Epithelial cell of prostate (primary cell): ENCODE results near the gene TRMU.
A peak's percentile ranks its signal among the peaks of the same experiment; 100 is the strongest.
"Not testable (repeated sequence)": the region's sequence is repeated elsewhere in the genome, so short reads cannot be mapped to it uniquely, and the experiment has no call there.

Source experiments
- DNase-seq: peaks from one replicate; pipeline ENCODE4 v3.0.0-alpha.2; 2011; ENCODE audit warnings: low read depth, low spot score
- H3K27ac ChIP-seq: fragments of 450-650 bp; 2 replicates; pipeline ENCODE4 v1.5.1; 2017; ENCODE audit warnings: mild to moderate bottlenecking

Gene TRMU

DNA sequence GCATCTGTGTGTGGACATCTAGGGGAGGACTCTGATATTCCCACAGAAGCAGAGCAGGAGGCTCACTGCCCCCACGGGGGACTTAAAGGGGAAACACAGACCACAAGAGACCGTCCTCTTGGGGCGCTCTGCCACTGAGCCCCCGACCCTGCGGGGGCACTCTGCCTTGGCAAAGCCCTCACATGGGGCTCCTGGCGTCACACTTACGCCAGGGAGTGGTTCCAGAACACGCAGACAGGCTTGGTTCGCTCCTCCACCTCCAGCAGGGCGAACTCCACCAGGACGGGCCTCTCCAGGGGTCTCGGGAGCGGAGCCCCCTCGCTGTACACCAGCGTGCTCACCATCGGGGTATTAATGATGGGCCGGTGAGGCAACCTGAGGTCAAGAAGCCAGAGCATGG is 45.1 kb downstream of the TRMU start:
- no peak overlapping the region for H3K27ac ChIP-seq
- no peak for DNase-seq

DNA sequence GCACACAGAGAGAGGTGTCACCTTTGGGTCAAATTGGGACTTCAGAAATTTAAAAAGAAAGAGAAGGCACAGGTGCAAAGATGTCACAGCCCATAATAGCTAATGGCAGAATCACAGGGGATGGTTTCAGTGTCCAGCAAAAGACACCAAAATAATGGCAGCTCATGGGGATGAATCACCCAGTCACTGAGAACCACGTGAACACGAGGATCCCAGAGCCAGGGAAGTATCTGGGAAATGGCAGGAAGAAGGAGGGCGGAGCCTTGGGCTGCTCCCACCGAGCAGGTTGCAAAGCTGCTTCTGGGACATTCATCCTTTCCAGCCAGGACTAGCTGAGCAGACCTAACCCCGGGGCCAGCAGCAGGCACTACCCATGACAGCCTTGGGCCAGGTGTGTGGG is 45.6 kb downstream of the TRMU start:
- H3K27ac ChIP-seq = no peak overlapping the region
- DNase-seq = no peak

DNA sequence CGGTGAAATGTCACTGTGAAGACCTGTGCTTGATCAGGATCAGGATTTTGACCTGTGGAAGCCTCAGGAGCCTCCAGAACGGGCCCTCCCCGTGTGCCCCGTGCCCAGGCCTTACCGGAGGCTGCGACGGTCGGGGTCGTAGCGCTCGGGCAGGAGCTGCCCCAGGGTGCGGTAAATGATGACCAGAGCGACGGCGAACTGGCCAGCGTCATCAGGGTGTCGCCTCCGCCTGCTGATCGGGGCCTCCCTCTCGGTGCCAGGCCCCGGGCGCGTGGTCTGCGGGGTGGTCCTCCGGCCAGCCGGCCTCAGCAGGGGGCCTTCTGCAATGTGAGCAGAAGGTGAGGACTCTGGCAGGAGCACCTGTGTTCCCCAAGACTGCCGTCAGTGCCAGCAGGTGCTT is 46.2 kb downstream of the TRMU start:
- H3K27ac ChIP-seq = no peak overlapping the region
- no peak for DNase-seq

DNA sequence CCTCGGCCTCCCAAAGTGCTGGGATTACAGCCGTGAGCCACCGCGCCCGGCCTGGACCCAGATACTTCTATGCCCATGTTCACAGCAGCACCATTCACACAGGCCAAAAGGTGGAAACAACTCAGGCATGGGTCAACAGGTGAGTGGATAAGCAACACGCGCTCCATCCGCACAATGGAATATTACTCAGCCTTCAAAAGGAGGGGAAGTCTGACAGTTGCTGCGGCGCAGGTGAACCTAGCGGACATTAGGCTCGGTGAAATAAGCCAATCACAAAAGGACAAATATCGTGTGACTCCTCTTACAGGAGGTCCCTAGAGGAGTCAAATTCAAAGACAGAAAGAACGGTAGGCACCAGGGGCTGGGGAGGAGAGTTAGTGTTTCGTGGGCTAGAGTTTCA is 47.0 kb downstream of the TRMU start:
- no peak overlapping the region for H3K27ac ChIP-seq
- DNase-seq = no peak

DNA sequence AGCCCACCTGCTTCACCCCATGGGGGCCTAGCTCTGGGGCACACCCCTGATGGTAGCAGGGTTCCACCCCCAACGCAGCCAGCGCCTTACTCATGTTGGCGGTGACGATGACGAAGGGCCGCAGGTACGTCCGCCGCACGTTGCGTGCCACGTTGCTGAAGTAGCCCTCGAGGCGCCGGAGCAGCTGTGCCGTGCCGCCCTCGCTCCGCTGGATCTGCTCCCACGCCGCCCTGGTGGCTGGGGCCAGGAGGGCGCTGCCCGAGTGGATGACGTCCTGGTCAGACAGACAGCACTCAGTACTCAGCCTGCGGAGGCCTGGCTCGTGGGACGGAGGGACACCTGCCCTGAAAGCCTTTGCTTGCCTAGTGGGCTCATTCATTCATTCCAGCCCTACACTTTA is 50.8 kb downstream of the TRMU start:
- no peak overlapping the region for H3K27ac ChIP-seq
- no peak for DNase-seq

DNA sequence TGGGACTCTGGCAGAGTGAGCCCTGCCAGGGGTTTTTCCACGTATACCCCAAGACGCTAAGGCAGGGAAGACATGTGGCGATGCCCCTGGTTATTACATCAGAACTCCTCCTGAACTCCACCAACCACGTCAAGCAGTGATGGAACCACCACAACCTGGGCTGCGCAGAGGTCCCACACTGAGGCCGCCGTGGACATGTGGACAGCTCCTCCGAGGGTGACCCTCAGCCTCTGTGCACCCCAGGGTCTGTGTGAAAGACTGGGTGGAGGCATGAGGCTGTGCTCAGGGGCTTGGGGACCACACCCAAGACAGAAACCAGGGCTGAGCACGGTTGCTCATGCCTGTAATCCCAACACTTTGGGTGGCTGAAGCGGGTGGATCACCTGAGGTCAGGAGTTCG is 52.2 kb downstream of the TRMU start:
- H3K27ac ChIP-seq = no peak overlapping the region
- DNase-seq = no peak

DNA sequence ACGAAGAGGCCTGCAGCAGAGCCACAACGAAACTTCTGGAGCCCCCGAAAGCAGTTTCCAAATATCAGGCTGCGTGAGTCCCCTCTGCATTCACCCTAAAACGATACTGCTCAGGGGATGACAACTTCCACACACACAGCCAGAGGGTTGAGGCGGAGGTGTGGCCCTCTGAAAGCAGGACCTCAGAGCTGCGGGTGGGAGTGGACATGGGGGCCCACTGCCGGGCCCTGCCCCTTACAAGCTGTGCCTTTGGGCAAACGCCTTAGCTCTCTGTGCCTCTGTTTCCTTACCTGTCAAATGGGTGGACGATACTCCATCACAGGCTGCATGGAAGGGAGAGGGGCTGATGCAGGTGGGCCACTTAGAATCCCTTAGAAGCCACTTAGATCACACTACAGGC is 53.1 kb downstream of the TRMU start:
- H3K27ac ChIP-seq = no peak overlapping the region
- no peak for DNase-seq

DNA sequence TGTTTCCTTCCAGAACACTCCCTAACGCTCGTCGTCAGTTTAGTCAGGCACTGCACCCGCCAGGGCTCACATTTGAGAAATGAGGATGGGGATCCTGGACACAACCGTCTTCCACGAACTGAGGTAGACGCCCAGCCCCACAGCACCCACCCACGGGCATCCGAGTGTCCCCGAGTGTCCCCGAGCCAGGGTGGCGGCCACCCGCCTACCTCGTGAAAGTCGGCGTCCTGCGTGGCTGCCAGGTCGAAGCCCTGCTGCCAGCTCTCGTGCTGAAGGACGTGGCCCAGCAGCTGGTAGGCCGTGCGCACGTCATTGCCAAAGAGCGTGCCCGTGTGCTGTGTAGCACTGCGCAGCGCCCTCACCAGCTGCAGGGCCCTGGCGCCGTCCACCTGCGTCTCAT is 53.6 kb downstream of the TRMU start:
- no peak for DNase-seq
- no peak overlapping the region for H3K27ac ChIP-seq

DNA sequence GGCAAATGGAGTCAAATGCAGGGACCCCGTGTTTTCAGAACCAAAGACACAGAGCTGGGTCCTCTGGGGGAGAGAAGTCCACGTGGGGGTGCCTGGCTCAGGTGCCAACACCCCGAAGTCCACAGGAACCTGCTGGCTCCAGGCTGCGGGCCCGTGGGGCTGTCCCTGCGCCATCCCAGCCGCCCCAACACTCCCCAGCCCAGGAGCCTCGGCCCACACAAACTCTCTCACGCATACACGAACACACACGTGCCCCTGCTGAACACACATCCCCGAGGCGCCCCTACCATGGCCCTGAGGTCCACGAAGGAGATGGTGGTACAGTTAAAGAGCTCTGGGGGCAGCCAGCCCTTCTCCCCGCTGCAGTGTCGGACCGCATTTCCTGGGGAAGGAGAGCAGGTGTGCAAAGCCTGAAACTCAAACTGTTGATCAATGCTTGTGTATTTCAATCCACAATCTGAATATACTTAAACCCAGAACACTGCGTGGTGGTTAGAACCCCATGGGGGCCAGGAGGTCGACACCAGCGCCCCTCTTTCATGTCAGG is 54.7 kb downstream of the TRMU start:
- no peak for DNase-seq
- peak overlapping the region; percentile 46 for H3K27ac ChIP-seq

DNA sequence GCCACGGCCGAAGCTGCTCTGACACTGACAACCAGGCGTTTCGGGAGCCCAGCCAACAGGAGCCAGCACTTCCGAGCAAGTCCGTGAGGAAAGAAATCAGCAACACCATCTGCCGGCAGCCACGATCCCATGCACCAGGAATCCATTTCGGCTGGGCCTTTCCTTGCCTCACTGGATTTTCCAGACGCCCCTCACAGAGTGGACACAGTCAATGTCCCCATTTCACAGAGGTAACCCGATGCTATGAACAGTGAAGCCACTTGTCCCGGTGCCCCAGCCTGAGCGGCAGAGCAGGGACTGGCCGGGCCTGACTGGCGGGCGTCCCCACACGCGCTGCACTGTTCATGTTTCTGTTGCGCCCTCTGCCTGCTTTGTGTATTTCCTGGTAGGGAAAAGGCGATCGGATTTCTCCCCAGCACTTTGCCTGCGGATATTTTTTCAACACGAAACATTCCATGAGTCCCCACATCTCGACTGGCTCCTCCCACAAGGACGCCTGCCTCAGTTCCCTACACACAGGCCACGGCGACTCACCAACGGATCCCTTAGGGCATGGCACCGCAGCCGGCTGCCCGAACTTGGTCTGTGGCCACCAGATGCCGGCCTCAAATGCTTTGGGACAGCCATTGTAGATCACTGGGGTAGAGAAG is 55.3 kb downstream of the TRMU start:
- DNase-seq = no peak
- H3K27ac ChIP-seq = peak overlapping the region; percentile 46

DNA sequence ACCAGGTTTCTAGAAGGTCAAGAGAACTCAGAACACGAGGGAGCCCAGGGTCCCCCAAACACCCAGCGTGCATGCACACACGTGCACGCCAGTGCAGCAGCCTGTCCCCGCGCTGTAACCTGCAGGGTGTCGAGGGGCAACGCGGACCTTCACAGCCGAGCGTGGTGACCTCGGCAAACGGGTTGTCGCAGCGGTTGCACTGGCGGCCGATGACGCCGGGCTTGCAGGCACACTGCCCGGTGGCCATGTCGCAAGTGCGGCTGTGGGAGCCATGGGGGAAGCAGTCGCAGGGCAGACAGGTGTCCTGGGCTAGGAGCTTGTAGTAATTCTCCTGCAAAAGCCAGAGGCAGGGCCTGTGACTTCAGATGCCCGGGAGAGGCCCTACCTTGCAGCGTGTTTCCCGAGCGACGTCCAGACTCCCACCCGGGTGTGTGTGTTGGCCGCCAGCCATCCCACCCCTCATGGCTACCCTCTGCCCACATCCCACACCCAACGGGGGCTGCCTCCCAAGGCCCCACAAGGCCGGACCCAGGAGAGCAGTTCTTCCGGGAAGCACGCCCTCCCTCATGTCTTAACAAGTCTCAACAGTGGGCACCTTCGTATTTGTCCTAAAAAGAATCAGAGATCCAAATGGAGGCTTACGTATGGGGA is 56.1 kb downstream of the TRMU start:
- no peak for DNase-seq
- peak overlapping the region; percentile 46 for H3K27ac ChIP-seq

DNA sequence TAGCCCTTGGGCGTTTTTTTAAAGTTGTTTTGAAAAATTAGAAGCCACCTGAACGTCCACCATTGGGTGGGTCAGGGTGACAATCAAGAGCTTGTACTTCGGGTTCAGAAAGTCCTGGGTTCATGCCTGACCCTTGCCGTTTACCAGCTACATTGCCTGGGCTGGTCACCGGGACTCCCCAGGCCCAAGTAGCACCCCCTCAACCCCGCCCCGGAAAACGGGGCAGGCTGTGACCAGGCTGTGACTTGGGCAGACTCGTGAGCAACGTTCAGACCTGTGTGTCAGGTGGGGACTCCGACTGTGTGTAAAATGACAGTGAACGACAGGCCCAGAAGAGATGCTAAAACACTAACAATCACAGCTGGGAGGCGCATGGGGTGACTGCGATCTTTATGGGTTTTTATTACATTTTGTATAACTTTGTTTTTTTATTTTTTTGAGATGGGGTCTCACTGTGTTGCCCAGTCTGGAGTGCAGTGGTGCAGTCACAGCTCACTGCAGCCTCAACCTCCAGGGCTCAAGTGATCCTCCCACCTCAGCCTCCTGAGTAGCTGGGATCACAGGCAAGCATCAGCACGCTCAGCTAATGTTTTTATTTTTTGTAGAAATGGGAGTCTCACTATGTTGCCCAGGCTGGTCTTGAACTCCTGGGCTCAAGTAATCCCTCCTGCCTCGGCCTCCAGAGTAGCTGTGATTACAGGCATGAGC is 56.8 kb downstream of the TRMU start:
- no peak overlapping the region for H3K27ac ChIP-seq
- no peak for DNase-seq

DNA sequence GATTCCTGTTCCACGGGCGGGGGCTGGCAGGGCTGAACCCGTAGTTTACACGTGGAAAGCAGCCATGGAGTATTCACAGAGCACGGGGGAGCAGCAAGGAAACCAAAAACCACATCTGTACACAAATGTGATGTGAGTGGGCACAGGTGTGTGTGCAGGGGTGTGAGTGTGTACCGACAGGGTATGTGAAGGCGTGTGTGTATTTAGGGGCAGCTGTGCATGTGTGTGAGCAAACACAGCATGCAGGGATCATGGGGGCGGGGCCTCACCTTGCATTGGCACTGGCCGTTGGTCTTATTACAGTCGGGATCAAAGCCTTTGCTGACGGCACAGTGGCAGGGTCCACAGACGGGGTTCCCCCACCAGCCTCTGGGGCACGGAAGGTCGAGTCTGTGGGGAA is 58.4 kb downstream of the TRMU start:
- no peak overlapping the region for H3K27ac ChIP-seq
- DNase-seq = no peak

DNA sequence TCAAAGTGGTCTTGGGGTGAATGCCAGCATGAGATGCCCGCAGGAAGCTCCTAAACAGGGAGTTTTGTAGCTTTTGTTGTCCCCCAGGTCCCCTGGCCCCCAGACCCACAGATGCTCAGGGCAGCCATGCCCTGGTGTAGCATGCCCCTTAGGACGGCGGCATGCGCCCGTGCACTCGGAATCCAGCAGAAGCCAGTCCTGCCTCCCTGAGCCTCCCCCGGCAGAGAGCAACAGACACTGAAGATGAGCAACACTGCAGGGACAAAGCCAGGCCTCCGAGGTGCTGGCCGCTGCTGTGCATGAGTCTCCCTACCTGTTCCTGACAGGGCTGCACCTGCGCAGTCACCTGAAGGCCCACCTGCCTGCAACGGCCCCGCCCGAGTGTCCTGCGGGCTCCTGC is 59.1 kb downstream of the TRMU start:
- DNase-seq = no peak
- no peak overlapping the region for H3K27ac ChIP-seq

DNA sequence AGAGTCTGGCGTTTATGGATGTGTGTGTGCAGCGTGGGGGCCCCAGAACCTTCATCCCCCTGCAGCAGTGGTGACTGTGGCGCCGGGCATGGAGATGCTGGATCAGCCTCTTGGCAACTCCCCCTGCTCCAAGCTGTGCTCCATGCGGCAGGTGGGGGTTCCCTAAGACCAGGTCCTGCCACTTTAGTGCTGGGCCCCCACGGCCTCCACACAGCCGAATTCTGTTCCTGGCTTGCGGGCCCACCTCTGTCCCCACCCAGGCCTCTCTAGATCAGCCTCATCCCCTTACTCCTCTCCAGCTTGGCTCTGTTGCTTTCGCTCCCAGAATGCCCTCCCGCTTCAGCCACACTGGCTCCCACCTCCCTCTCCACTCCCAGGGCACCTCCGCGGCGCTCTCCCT is 59.6 kb downstream of the TRMU start:
- H3K27ac ChIP-seq = no peak overlapping the region
- DNase-seq = no peak

DNA sequence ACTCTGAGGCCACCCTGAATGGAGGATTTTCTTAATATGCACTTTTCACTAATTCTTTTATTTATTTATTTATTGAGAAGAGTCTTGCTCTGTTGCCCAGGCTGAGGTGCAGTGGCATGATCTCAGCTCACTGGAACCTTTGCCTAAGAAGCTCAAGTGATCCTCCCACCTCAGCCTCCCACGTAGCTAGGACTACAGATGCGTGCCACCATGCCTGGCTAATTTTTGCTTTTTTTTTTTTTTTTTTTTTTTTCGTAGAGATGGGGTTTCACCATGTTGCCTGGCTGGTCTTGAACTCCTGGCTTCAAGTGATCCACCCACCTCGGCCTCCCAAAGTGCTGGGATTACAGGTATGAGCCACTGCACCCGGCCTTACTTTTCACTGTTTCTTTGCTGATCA is 61.5 kb downstream of the TRMU start:
- not testable (repeated sequence) for DNase-seq, H3K27ac ChIP-seq

DNA sequence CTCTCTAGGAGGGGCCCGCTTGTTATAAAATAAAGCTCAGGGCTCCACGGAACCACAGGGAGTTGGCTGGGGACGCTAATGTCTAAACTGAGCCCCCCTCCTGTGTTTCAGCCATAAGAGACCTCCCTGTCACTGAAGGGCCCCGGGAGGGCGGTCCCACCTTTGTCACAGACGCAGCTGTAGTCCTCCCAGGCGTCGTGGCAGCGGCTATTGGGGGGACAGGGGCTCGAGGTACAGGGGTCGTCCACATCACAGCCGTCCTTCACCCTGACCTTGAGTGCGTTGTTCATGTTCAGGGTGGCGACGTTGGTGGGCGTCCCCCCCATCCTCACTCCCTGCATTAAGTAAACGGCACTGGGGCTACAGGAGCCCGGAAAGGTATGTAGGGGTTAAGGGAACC is 62.0 kb downstream of the TRMU start:
- H3K27ac ChIP-seq = no peak overlapping the region
- no peak for DNase-seq

DNA sequence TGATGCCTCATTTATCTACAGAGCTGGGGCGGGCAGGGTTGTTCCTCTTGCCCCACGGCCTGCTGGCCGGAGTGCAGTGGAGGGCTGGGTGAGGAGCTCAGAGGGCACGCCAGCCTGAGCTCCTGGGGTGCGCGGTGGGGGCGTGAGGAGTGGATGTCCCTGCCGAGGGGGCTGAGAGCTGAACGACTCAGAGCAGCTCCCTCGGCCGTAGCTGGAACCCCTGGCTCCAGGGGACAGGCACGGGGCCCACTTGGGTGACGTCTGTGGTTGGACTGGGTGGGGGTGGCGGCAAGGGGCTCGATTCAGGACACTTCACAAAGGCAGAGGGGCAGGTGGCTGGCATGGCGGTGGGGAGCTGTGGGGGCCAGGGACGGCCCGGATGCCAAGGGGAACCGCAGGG is 62.4 kb downstream of the TRMU start:
- DNase-seq = no peak
- H3K27ac ChIP-seq = no peak overlapping the region

DNA sequence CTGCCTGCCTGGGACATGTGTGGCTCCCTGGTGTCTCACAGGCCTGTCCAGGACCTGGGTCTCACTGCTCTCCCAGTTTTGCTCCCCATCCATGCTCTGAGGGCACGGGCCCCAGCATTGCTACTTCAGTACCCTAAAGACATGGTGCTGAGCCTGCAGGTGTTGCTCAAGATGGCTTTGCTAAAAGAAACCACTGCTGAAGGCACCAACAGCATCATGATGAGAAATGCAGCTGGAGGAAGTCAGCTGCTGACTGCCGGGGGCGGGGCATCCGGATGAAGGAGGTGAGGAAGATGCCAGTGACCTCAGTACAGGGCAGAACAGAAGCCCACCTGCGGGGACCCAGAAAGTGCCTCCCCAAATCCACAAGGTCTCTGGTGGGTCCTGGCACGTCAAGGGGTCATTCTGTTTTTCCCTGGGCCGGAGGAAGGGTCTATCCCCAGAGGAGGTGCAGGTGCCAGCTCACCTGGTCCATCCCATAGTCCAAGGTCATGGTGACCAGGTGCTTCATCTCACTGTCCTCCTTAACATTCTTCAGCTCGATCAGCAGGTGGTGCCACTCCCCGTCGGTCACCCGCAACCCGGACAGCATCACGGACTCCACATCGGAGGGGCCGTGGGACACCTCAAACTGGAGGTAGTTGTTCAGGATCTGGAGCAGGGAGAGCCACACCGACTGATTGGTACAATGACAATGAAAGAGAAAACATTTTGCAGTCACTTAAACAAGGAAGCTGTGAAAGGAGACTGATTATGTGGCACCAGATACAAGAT is 63.9 kb downstream of the TRMU start:
- no peak overlapping the region for H3K27ac ChIP-seq
- DNase-seq = no peak

DNA sequence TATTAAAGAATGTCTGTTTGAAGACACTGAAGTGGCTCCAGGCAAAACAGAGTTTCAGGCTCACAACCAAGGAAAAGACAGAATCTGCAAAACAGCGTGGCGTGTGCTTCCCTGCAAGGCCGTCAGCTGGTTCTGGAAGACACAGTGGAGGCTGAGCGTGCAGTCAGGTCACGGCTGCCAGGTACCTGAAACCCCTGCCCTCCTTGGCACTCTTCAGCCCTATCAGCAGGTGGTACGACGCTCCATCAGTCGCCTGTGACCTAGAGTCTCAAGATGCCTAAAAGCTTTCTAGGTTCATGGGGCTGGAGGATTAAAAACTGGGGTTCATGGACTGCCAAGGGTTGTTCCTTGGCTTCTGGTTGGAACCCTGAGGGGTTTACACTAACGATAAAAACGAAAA is 65.9 kb downstream of the TRMU start:
- H3K27ac ChIP-seq = no peak overlapping the region
- DNase-seq = no peak

DNA sequence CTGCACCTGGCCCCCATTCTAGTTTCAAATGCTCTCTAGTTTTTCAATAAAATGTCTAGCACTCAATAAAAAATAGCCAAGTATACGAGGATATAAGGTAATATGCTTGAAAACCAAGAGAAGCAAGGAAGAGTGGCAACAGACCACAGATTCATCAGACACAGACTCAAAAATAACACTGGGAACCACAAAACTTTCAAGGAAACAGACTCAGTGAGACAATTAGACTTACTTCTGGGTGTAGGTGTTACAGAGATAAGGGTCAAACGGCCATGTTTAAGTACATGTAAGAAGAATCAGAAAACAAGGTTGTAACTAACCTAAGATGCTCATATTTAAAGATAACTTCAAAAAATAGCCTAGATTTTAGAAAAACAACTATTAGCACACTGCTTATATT is 67.0 kb downstream of the TRMU start:
- no peak for DNase-seq
- no peak overlapping the region for H3K27ac ChIP-seq
